Mesenchymal stem cell (in vitro differentiated cells and primary cell): Measurements from ENCODE around the gene RRBP1.

Source experiments
- DNase-seq: peaks from one replicate; pipeline ENCODE4 v3.0.0-alpha.2; 2013
- H2AFZ ChIP-seq: one replicate; pipeline ENCODE4 v1.6.1; 2013; ENCODE audit warnings: low read depth, mild to moderate bottlenecking, control low read depth, inconsistent platforms, low read length, moderate library complexity
- H2AK5ac ChIP-seq: 2 replicates; pipeline ENCODE4 v1.6.1; 2013; ENCODE audit warnings: low read length, moderate library complexity, mild to moderate bottlenecking, inconsistent platforms; ENCODE audit not compliant: severe bottlenecking
- H2BK120ac ChIP-seq: one replicate; pipeline ENCODE4 v1.6.1; 2013; ENCODE audit warnings: low read depth, mild to moderate bottlenecking, inconsistent platforms, low read length, moderate library complexity
- H2BK12ac ChIP-seq, 2 experiments: one replicate each; pipeline ENCODE4 v1.6.1; 2013; ENCODE audit warnings: inconsistent platforms in 2 of 2, low read length in 2 of 2, mild to moderate bottlenecking in 2 of 2, moderate library complexity in 2 of 2, control low read depth in 1 of 2
- H2BK15ac ChIP-seq: one replicate; pipeline ENCODE4 v1.6.1; 2013; ENCODE audit warnings: mild to moderate bottlenecking, low read depth, inconsistent platforms; ENCODE audit not compliant: poor library complexity, severe bottlenecking
- H2BK5ac ChIP-seq: 2 replicates; pipeline ENCODE4 v1.6.1; 2013; ENCODE audit warnings: low read depth, mild to moderate bottlenecking, low read length, control low read depth, inconsistent platforms; ENCODE audit not compliant: poor library complexity, severe bottlenecking
- H3K14ac ChIP-seq, 2 experiments: one replicate each; pipeline ENCODE4 v1.6.1; 2013; ENCODE audit warnings: inconsistent platforms in 2 of 2, low read length in 2 of 2, control low read depth in 1 of 2, mild to moderate bottlenecking in 1 of 2, moderate library complexity in 1 of 2
- H3K18ac ChIP-seq, 2 experiments: one replicate each; pipeline ENCODE4 v1.6.1; 2013; ENCODE audit warnings: inconsistent platforms in 2 of 2, low read length in 2 of 2, control low read depth in 1 of 2, low read depth in 1 of 2, mild to moderate bottlenecking in 1 of 2
- H3K23ac ChIP-seq, 2 experiments: one replicate each; pipeline ENCODE4 v1.6.1; 2013; ENCODE audit warnings: inconsistent platforms in 2 of 2, low read length in 2 of 2, mild to moderate bottlenecking in 2 of 2, moderate library complexity in 2 of 2, control low read depth in 1 of 2
- H3K27ac ChIP-seq: 2 replicates; pipeline ENCODE4 v1.5.1; 2013; ENCODE audit warnings: mild to moderate bottlenecking, moderate library complexity, low read length, control low read depth, inconsistent platforms; ENCODE audit not compliant: poor library complexity, severe bottlenecking
- H3K27me3 ChIP-seq, 2 experiments: 2 replicates each; pipeline versions ENCODE4 v1.6.1 to v1.7.0; 2013; ENCODE audit warnings: low read length in 2 of 2, mild to moderate bottlenecking in 2 of 2, moderate library complexity in 2 of 2, control low read depth in 1 of 2, inconsistent platforms in 1 of 2; ENCODE audit not compliant: control insufficient read depth in 1 of 2, insufficient read depth in 1 of 2
- H3K36me3 ChIP-seq, 2 experiments: 2 replicates each; pipeline versions ENCODE4 v1.6.1 to v1.7.0; 2013; ENCODE audit warnings: low read length in 2 of 2, control low read depth in 1 of 2, inconsistent platforms in 1 of 2, low read depth in 1 of 2, mild to moderate bottlenecking in 1 of 2; ENCODE audit not compliant: insufficient read depth in 2 of 2, control insufficient read depth in 1 of 2
- H3K4ac ChIP-seq, 2 experiments: one replicate each; pipeline ENCODE4 v1.6.1; 2013; ENCODE audit warnings: inconsistent platforms in 2 of 2, low read length in 2 of 2, mild to moderate bottlenecking in 2 of 2, moderate library complexity in 2 of 2, control low read depth in 1 of 2, low read depth in 1 of 2
- H3K4me1 ChIP-seq: 2 replicates; pipeline ENCODE4 v1.6.1; 2013; ENCODE audit warnings: low read depth, low read length, control low read depth; ENCODE audit not compliant: control insufficient read depth, insufficient read depth
- H3K4me2 ChIP-seq: 2 replicates; pipeline ENCODE4 v1.6.1; 2013; ENCODE audit warnings: low read length, mild to moderate bottlenecking, inconsistent platforms; ENCODE audit not compliant: poor library complexity, severe bottlenecking
- H3K4me3 ChIP-seq, 2 experiments: 2 replicates each; pipeline versions ENCODE4 v1.5.1 to v1.7.0; 2013; ENCODE audit warnings: low read length in 2 of 2, mild to moderate bottlenecking in 2 of 2, control low read depth in 1 of 2, low read depth in 1 of 2; ENCODE audit not compliant: insufficient read depth in 1 of 2
- H3K79me1 ChIP-seq: replicated peaks from 2 replicates; pipeline ENCODE4 v1.6.1; 2013; ENCODE audit warnings: mild to moderate bottlenecking, control low read depth, low read length, inconsistent platforms; ENCODE audit not compliant: poor library complexity, severe bottlenecking
- H3K9ac ChIP-seq: 2 replicates; pipeline ENCODE4 v1.7.0; 2013; ENCODE audit warnings: mild to moderate bottlenecking, low read length, moderate library complexity
- H3K9me3 ChIP-seq: 2 replicates; pipeline ENCODE4 v1.7.0; 2013; ENCODE audit warnings: mild to moderate bottlenecking, low read length; ENCODE audit not compliant: control insufficient read depth
- H4K8ac ChIP-seq: one replicate; pipeline ENCODE4 v1.6.1; 2013; ENCODE audit warnings: inconsistent platforms, mild to moderate bottlenecking, low read length, moderate library complexity
- H4K91ac ChIP-seq: one replicate; pipeline ENCODE4 v1.6.1; 2013; ENCODE audit warnings: mild to moderate bottlenecking, low read length, inconsistent platforms
- WGBS: methylation state at CpG from one replicate; pipeline ENCODE4 v1.1.7; 2013; ENCODE audit warnings: mixed read lengths; 5-methylcytosine and 5-hydroxymethylcytosine counted together

The RRBP1 gene

GRCh38 chr20:17654649-17655285 lies 27.3 kb downstream of the RRBP1 start:
- H3K4me3 ChIP-seq, result no peak overlapping the region
- peaks cover 63 to 66% of the 10 kb centered on the region in 2 experiments for H3K36me3 ChIP-seq
- peaks cover 20% of the 10 kb centered on the region for H3K79me1 ChIP-seq
- H3K4ac ChIP-seq, result no peak overlapping the region
- H2BK15ac ChIP-seq, result no peak overlapping the region
- DNase-seq, result peak; percentile 62
- no peak overlapping the region for H4K8ac ChIP-seq
- no peak overlapping the region for H2AFZ ChIP-seq
- no peak overlapping the region for H3K4me2 ChIP-seq
- H2BK5ac ChIP-seq, result no peak overlapping the region
- no peak overlapping the region for H3K18ac ChIP-seq
- H2BK120ac ChIP-seq, result no peak overlapping the region
- peak overlapping the region; percentile 73 for H3K27ac ChIP-seq
- no peak overlapping the region for H2AK5ac ChIP-seq
- no peak overlapping the region for H3K14ac ChIP-seq
- H3K23ac ChIP-seq, result no peak overlapping the region
- peak overlapping the region; percentile 37 for H3K9ac ChIP-seq
- whole genome bisulfite sequencing, result 58% methylated on average over 7 of the region's 7 CpGs
- H2BK12ac ChIP-seq, result no peak overlapping the region
- H3K27me3 ChIP-seq, result no peaks in the 10 kb centered on the region
- H4K91ac ChIP-seq, result no peak overlapping the region
- H3K4me1 ChIP-seq, result peaks cover 34% of the 10 kb centered on the region
- H3K9me3 ChIP-seq, result peaks cover 8% of the 10 kb centered on the region

- Histone ChIP-seq H2BK5ac (no peak overlapping the region), H2BK120ac (no peak overlapping the region), H2AK5ac (no peak overlapping the region), H3K36me3 (peaks cover 62 to 69% of the 10 kb centered on the region in 2 experiments), H3K23ac (no peak overlapping the region), H3K9ac (peak overlapping the region; percentile 34), H4K8ac (no peak overlapping the region), H3K79me1 (peaks cover 20% of the 10 kb centered on the region), H3K18ac (no peak overlapping the region), H3K4me1 (peaks cover 38% of the 10 kb centered on the region), H2BK12ac (no peak overlapping the region), H2BK15ac (no peak overlapping the region), H3K27me3 (no peaks in the 10 kb centered on the region), H2AFZ (no peak overlapping the region), H3K4me3 (no peak overlapping the region), H4K91ac (no peak overlapping the region), H3K27ac (peak overlapping the region; percentile 4), H3K9me3 (peaks cover 8% of the 10 kb centered on the region), H3K4ac (no peak overlapping the region), H3K4me2 (no peak overlapping the region), H3K14ac (no peak overlapping the region)
- 97% methylated on average over 11 of the region's 11 CpGs for WGBS
- no peak for DNase-seq
Observed at GRCh38 chr20:17653835-17654648, 28.0 kb downstream of the RRBP1 start.

DNA sequence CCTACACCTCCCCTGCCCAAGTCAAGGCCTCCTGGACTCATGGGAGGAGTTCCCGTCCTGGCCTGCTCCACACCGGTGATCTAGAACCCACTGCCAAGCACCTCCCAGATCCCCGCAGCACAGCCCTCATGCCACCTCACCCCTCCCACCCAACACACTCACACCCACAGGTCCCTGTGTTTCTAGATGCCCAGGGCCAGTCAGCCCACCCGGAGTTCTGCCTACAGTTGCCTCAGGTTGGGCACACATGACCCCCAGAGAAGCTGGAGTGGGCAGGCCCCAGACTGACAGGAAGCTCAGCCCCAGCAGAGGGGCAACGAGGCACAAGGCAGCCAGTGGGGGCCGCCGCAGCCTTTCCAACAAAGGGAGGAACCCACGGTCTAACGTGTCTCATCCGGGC lies 29.6 kb downstream of the RRBP1 start:
- H3K4me3 ChIP-seq, result no peak overlapping the region
- no peaks in the 10 kb centered on the region for H3K27me3 ChIP-seq
- WGBS, result 92% methylated on average over 10 of the region's 10 CpGs
- no peak overlapping the region for H3K4me2 ChIP-seq
- H3K9me3 ChIP-seq, result no peaks in the 10 kb centered on the region
- peak overlapping the region; percentile 16 for H4K91ac ChIP-seq
- no peak overlapping the region for H2BK5ac ChIP-seq
- H2AK5ac ChIP-seq, result no peak overlapping the region
- no peak for DNase-seq
- no peak overlapping the region for H2BK120ac ChIP-seq
- no peak overlapping the region for H3K14ac ChIP-seq
- no peak overlapping the region for H3K9ac ChIP-seq
- peak overlapping the region in 1 of 2 experiments; percentile 51 for H3K23ac ChIP-seq
- peaks cover 17% of the 10 kb centered on the region for H3K79me1 ChIP-seq
- H2BK12ac ChIP-seq, result no peak overlapping the region
- no peak overlapping the region for H2AFZ ChIP-seq
- H2BK15ac ChIP-seq, result no peak overlapping the region
- H3K36me3 ChIP-seq, result peaks cover 58% of the 10 kb centered on the region in 2 experiments
- no peak overlapping the region for H3K27ac ChIP-seq
- no peak overlapping the region for H3K18ac ChIP-seq
- no peak overlapping the region for H3K4ac ChIP-seq
- H3K4me1 ChIP-seq, result peaks cover 41% of the 10 kb centered on the region
- no peak overlapping the region for H4K8ac ChIP-seq

DNA sequence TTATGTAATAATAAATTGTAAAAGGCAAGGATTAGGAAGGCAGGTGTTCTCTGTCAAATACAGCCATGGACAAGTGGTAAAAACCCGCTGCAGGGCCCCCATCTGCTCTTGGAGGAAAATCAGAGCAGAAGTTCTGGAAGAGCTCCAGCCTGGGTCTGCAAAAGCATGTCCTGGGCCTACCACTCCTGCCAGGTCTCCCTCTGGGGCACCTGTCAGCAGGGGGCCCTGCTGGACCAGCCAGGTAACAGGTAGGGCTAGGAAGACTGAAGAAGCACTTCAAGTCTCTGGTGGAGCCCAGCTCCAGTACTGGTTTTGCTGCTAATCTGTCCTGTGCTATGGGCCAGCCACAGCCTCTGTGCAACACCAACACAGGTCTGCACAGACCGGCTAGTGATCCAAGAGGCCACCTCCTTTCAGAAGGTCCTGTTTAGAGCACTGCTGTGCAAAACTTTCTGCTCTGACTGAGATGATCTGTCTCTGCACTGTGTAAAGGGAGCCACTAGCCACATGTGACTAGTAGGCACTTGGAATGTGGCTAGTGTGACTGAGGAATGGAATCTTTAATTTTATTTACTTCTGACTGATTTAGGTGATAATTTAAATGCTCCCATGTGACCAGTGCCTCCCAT lies 30.2 kb downstream of the RRBP1 start:
- no peak overlapping the region for H3K23ac ChIP-seq
- no peak overlapping the region for H3K9ac ChIP-seq
- no peak for DNase-seq
- peaks cover 14% of the 10 kb centered on the region for H3K79me1 ChIP-seq
- no peak overlapping the region for H2AFZ ChIP-seq
- no peak overlapping the region for H2AK5ac ChIP-seq
- H2BK5ac ChIP-seq, result no peak overlapping the region
- H3K27ac ChIP-seq, result no peak overlapping the region
- peaks cover 43% of the 10 kb centered on the region for H3K4me1 ChIP-seq
- H2BK120ac ChIP-seq, result no peak overlapping the region
- H3K4me2 ChIP-seq, result no peak overlapping the region
- H4K91ac ChIP-seq, result no peak overlapping the region
- H3K36me3 ChIP-seq, result peaks cover 52 to 58% of the 10 kb centered on the region in 2 experiments
- WGBS, result 88% methylated on average over 2 of the region's 2 CpGs
- no peak overlapping the region for H2BK15ac ChIP-seq
- no peak overlapping the region for H2BK12ac ChIP-seq
- no peak overlapping the region for H3K18ac ChIP-seq
- H4K8ac ChIP-seq, result no peak overlapping the region
- no peak overlapping the region for H3K4ac ChIP-seq
- no peak overlapping the region for H3K14ac ChIP-seq
- H3K9me3 ChIP-seq, result no peaks in the 10 kb centered on the region
- H3K27me3 ChIP-seq, result no peaks in the 10 kb centered on the region
- H3K4me3 ChIP-seq, result no peak overlapping the region
